Islet of Langerhans (tissue), 1 donor: Measurements from ENCODE around the gene FRMPD2.
"Not testable (repeated sequence)": the region's sequence is repeated elsewhere in the genome, so short reads cannot be mapped to it uniquely, and the experiment has no call there.

Source experiments
- FAIRE-seq: peaks from one replicate; lab custom pipeline; 2011; peaks lifted over from hg19 to GRCh38; lab: Jason Lieb, UNC

The FRMPD2 gene

GRCh38 chr10:48289501-48290238 lies 15.2 kb upstream of the FRMPD2 start:
- FAIRE-seq: no peak

- FAIRE-seq: no peak
Observed at GRCh38 chr10:48288661-48289060, 14.2 kb upstream of the FRMPD2 start.

- no peak for FAIRE-seq
Observed at GRCh38 chr10:48287417-48288391, 13.2 kb upstream of the FRMPD2 start.

GRCh38 chr10:48286356-48286755 lies 11.9 kb upstream of the FRMPD2 start:
- no peak for FAIRE-seq

- no peak for FAIRE-seq
Observed at GRCh38 chr10:48285710-48286109, 11.2 kb upstream of the FRMPD2 start.

GRCh38 chr10:48284811-48285210 lies 10.3 kb upstream of the FRMPD2 start:
- FAIRE-seq: no peak

GRCh38 chr10:48284002-48284546 lies 9.6 kb upstream of the FRMPD2 start:
- FAIRE-seq: no peak

- FAIRE-seq: no peak
Observed at GRCh38 chr10:48282829-48283228, 8.3 kb upstream of the FRMPD2 start.

GRCh38 chr10:48281697-48282096 lies 7.2 kb upstream of the FRMPD2 start:
- not testable (repeated sequence) for FAIRE-seq

- no peak for FAIRE-seq
Observed at GRCh38 chr10:48279081-48279751, 4.7 kb upstream of the FRMPD2 start.

GRCh38 chr10:48277093-48277492 lies 2.6 kb upstream of the FRMPD2 start:
- no peak for FAIRE-seq

- no peak for FAIRE-seq
Observed at GRCh38 chr10:48273741-48274140, 755 bp downstream of the FRMPD2 start.

GRCh38 chr10:48272682-48273081 lies 1.8 kb downstream of the FRMPD2 start:
- FAIRE-seq: no peak

- FAIRE-seq: no peak
Observed at GRCh38 chr10:48271047-48271730, 3.3 kb downstream of the FRMPD2 start.

GRCh38 chr10:48266528-48266927 lies 8.0 kb downstream of the FRMPD2 start:
- FAIRE-seq: no peak

- FAIRE-seq: no peak
Observed at GRCh38 chr10:48258105-48258504, 16.4 kb downstream of the FRMPD2 start.

- no peak for FAIRE-seq
Observed at GRCh38 chr10:48257407-48257961, 17.0 kb downstream of the FRMPD2 start.

- no peak for FAIRE-seq
Observed at GRCh38 chr10:48255722-48256121, 18.8 kb downstream of the FRMPD2 start.

- no peak for FAIRE-seq
Observed at GRCh38 chr10:48254750-48255512, 19.6 kb downstream of the FRMPD2 start.

GRCh38 chr10:48253970-48254657 lies 20.4 kb downstream of the FRMPD2 start:
- no peak for FAIRE-seq
